NCI-H446 (cell line): ENCODE data around the gene ACOX3.

Source experiments
- DNase-seq, 2 experiments: peaks; one replicate each; lab custom pipeline; 2025; lab: John Stamatoyannopoulos, UW

Gene ACOX3

DNA sequence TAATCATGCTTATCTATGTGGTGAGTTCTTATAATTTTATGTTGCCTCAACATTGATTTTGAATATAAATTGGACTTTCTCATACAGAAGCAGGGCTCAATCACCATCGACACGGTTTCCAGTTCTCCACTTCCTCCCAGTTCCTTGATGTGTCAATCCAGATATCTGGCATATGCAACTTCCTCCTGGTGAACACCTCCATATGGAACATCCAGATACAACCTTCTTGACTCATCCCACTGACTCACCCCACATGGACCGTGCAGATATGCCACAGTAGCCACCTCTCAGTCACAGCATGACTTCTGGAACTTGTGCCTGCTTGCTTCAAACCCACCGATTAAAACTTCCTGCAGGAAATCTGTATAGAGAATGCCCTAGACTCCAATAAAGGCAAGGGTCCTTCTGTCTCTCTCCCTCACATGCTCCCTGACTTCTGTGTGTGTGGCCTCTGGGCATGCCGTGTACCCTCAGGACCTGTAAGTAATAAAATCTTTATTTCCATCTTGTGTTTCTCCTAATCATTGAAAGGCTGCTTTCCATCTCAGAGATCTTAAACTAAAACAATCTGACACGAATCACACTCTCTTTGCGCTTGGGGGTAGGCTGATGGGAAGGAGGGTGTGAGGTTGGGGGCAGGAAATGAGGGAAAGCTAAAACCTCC lies 104.0 kb downstream of the ACOX3 start:
- no peak for DNase-seq

DNA sequence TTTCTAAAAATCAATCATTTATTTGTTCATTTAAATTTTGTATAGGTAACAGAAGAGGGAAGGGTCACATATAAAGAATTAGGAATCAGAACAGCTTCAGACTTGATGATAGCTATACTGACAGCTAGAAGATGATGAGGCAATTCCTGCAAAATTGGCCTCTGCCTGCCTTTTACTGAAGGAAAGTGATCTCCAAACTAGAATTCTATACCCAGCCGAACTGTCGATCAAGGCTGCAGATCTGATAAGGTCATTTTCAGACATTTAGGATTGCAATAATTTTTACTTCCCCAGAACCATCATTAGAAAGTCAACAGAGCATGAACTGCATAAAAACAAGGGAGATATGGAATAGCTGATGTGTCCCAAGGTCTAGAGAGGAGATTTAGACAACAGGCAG lies 104.7 kb downstream of the ACOX3 start:
- DNase-seq: no peak

DNA sequence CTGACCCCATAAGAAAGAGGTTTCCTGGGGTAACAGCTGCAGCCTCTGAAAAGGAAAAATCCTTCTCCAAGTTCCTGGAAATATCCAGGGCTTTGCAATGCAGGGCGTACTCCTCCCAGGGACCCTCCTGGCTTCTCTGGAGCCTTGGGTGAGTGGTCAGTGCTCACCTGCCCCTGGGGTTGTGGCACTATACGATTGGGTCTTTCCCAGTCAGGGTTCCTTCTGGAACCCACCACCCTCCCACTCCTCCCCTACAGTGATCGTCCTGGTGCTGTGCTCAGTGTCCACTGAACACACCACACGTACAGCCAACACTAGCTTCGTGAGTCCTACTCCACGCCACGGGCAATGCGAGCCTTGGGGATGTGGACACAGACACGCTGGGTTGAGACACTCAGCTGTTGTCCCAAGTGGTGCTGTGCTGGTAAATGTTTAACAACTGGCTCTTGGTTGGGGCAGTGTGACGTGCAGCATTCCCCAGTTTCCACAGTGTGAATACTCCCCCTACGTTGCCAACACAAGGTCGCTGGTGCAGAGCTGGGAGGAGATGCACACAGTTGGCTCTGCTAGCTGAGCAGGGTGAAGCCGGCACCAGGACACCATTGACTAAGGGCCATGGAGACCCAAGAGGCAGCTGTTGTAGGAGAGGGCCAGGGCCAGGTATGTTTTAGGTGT lies 105.6 kb downstream of the ACOX3 start:
- DNase-seq: no peak

DNA sequence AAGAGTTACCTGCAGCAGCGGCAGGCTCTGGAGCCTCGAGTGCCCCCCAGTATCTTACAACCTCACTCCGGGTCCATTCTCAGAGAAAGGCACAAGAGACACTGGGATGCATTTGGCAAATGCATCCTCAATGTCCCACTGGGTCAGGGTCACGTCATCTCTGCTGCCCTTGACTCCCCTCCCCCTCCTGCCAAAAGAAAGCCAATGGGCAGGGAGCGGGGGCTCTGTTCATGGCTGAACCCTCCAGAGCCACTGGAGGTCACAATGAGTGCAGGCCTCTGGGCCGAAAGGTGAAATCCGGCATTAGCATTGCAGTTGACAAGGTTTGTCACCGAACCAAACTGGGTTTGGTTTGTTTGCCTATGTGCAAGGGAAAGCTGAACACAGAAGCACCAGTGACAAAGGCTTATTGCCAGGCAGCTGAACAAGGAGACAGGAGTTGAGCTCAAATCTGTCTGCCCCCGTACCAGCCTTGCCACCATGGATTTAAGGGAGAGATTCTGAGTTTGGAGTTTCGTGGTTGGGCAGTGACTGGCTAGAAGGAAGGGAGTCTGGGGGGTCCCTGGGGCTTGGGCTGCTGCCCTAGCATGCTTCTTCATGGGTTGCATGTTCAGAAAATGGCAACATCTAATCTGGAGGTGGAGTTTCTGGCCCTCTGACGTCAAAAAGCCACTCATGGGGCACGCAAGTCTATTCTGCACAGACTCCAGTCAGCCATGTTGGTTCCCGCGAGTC lies 106.6 kb downstream of the ACOX3 start:
- DNase-seq: no peak

DNA sequence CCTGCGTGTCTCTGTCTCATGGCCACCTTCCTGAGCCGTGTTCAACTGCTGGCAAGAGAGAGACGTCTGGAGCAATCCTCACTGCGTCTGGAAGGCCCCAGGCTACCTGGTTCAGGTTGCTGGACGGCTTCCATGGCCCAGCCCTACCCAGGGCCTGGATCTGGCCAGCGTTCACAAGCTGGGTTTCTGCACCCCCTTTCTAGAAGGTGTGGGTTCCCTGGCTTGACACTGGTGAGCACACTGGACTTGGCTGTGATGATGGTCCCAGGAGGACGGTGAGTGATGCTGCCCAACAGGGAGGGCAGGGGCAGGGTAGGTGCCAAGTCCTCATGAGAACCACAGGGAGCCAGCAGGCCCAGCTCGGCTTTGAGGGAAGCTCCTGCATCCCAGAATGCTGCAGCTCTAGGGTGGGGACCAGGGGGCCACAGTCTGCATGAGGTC lies 107.6 kb downstream of the ACOX3 start:
- DNase-seq: no peak

DNA sequence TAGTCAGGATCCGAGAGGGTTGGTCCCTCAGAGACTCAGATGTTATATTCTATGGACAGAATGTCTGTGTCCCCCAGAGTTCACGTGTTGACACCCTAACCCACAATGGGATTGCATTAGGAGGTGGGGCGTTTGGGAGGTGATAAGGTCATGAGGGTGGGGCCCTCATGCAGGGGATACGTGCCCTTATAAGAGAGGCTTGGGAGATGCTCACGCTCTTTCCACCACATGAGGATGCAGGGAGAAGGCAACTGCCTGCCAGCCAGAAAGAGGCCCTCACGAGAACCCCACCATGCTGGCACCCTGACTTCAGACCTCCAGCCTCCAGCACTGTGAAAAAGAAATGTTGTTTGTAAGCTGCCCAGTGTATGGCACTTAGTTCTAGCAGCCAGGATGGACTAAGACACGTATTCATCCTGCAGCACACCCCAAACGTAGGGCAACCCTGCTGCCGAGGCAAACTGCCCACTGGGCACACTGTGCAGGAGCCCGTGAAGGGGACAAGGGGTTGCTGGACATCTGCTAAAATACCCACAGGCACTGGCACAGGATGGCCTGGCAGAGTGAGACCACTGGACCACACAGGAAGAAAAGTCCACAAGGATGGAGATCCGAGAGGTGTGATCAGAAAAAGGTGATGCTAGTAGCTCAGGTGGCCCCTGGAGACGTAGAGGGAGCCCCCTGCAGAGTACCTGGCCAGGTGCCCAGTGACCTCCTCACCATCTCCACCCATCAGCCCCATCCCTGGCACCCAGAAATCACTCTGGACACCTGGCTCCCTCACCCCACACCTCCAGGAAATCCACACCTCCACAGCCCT lies 108.3 kb downstream of the ACOX3 start:
- DNase-seq: no peak

DNA sequence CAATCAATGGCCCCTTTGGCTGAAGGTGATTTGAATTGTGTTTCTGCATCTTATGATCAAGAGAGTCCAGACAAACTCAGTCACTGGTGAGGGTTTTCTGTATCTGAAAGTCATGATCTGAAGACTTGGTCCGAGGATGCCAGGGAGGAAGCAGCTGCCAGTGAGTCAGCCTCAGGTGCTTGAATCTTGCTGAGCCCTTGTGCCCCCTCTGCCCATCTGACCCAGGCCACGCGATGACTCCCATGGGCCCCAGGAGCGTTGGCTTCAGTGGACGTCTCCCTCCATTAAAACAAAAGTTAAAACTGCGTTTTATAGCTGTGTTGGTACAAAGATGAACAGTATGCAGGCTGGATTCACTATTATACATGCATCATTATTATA lies 109.0 kb downstream of the ACOX3 start:
- DNase-seq: no peak

DNA sequence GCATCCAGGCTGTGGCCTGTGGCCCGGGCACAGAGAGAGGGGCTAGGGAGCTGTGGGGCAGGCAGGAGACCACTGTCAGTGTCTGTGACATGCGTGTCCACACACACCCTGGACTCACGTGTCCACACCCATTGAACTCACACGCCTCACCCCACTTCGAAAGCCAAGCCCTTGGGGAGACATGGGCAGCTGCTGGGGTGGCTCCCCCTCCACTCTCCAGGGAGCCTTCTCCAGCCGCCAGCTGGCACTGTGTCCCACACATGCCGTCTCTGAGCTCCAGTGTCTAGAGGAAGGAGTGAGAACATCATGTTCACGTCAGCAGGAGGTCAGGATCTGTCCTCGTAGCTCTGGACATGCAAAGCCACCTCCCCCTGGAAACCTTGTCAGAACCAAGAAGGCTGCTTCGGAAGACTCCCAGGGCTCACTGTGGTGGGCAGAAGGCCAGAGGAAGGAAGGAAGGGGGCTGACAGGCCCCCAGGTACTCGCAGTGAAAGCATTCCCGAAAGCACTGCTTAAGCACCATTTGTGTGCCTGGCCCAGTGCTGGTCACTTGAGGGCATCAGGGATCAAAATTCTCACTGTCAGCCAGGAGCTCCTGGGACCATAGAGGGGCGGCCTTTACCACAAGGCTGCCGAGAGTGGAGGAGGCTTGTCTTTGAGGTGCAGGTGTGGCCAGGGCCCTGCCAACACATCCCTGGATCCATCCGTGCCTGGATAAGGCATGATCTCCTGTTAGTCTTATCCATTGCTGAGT lies 109.5 kb downstream of the ACOX3 start:
- DNase-seq: no peak

DNA sequence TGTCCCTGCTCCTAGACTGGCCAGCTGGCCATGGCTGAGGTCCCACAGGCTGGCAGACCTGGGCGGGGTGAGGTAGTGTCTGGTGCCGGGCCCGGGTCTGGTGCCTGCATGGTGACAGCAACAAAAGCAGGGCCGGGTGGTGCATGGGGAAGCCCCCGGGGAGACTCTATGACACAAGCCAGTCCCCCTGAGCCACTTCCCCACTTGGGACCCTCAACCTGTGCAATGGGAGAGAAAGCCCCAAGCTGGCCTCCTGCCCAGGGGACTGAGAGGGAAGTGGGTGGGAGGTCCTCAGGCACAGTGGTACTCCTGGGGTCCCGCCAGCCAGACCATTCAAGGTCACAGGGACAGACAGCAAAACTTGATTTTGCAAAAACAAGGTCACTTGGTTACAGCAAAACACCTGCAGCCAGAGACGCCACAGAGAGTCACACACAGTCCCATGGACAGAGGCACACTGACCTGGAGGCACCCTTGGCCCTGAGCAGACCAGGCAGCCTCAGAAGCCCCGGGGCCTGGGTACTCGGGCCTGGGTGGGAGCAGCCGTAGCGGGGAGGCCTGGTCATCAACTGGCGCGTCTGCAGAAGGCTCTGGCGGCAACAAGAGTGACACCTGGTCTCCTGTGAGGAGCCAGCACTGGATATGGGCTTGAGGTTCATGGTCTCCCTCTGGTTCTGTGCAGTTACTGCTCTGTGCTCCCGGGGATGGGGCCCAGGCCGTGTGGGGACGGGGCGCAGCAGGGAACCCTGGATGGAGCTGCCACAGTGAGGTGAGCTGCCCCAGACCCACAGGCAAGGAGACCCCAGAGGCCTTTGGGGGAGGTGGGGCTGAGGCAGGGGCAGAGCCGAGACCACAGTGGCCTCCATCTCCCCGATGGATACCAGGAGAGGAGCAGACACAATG lies 110.4 kb downstream of the ACOX3 start:
- no peak for DNase-seq

DNA sequence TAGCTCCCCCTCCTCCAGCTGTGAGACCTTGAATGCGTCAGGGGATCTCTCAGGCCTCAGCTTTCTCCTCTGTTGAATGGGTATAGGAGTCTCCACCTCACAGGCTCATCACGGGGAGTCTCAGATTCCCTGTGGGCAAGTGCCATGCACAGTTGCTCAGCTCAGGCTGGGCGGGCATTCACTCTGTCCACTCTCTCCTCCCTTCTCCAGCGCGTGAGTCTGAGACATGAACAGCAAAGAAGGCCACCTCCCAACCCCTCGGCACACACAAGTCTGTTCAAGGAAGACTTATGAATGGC lies 111.0 kb downstream of the ACOX3 start:
- no peak for DNase-seq

DNA sequence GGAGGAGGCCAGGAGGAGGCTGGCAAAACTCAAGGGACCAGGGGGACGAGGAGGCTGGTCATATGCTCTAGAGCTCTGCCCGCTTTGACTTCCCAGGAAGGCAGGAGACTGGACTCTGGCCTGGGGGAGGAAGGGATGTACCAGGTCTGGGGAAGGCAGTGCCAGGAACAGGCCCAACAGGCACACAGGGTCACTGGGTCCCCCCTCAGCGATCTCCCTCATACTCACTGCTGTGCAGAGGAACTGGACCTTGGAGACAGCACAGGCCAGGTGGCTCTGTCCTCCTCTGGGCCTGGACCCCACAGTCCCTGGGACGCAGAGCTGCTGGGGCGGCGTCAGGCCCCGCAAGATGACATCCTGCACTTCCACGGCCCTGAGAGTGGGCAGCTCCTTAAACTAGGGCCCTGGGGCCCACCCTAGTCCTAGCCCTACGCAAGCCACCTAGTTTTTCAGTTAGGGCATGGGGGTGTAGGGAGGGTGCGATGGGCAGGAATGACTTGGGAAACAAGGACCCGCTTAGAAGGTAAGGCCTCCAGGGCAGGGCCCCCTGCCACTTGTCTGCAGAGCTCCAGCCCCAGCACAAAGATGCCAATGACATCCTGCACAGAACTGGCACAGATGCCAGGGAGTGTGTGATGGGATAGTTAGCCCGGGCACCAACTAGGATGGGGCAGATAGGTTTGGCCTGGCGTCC lies 111.5 kb downstream of the ACOX3 start:
- no peak for DNase-seq

DNA sequence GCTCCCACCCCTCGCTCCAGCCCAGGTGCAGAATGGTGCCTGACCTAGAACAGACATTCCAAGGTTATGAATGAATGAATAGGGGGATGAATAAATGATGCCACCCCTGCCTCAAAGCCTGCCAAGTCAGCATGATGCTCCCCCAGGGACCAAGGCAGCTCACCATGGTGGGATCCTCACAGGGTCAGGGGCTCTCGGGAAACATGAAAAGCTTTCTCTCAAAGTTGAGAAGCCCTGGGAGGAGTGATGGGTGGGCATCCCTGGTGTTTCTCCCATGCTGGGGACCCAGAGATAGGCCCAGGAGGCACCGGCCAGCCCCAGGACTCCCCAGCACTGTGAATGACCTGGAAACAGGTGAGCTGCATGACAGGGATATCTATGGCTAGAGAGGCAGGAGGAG lies 112.1 kb downstream of the ACOX3 start:
- DNase-seq: no peak

DNA sequence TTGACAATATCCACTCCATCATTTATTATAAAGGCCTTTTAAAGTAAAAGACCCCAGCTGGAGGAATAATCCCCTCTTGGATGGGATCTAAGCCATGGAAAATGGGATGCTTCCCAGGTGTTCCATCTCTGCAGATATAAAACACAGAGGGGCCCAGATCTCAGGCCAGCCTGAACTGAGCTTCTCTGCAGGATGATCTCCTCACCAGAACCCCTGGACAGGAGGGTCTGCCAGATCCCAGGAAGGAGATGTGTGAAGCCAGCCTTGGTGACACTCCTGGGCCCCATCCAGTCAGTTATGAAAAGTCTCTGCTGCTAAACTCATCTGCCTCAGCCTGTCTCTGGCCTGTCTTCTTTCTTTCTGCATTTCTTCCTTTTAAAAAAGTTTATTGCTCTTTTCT lies 114.3 kb downstream of the ACOX3 start:
- DNase-seq: no peak

DNA sequence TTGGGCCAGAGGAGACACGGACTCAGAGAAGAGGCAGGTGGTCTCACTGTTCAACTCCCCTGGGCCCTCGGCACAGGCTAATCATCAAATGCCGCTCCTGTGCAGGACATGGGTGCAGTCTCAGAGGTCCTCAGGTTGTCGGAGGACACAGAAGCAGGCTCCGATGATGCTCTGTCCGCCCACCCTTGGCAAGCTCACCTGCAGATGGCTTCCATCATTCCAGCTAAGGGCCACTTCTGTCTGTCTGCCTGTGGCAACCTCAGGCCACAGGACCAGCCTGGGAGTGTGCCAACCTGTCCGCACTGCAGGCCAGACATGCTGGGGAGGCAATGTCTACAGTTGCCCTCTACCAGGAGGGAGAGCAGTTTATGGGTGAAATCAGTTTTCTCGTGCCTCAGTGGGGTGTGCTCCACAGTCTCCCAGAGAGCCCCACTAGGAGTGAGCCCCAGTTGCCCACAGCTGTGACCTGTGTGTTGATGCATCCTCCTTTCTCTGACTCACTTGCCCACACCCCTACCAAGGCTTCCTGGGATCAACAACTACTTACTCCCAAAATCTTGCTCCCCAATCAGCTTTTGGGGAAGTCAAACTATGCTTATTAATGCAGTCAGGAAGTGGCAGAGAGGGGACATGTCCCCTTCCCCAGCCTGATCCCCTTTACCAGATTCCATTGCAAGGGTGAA lies 115.1 kb downstream of the ACOX3 start:
- no peak for DNase-seq

DNA sequence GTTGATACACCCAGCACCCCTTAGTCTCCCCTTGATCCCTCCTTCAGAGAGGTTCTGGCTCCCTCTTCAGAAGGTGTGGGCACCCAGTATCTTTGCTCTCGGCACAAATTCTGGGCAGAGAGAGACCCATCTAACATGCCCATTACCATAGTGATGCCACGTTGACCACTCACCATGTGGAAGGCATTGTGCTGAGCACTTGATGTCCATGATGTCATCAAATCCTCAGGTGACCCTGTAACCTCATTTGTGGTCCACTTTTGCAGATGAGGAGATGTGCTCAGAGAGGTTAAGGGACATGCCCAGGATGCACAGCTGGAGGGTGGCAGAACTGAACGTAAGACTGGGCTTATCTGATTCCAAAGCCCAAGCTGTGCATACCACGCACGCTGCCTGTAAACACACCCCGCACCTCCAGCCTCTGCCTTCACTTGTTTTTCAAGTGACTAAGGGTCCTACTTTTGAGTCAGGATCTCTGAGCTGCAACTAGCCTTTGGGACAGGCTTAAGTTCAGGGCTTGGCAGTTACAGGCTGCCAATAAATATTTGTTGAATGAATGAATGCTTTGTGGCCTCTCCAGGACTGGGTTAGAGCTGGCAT lies 115.8 kb downstream of the ACOX3 start:
- no peak for DNase-seq

DNA sequence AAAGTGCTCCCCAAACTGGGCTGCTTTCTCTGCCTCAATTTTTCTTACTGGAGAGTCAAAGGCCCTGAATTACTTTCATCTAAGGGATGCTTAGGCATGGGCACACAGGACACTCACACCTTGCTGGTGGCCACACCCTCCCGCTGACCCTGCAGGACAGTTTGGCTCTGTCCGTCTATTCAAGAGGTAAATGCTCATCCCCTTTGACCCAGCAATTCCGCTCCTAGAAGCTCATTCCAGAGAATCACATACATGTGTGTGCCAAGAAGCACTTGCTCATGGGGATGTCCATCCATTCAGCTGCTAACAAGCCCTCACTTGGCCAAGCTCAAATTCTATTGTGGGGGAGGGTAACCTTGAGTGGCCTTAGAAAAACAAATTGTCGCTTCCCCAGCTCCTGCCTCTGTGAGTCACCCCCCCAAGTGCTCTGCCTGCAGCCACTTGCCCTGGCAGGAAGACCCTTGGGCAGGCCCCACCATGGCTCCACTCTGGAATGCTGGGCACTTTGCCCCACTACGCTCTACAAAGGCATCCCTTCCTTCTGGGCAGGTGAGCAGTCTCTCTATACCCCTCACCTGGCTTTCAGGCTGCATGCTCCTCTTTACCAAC lies 116.5 kb downstream of the ACOX3 start:
- no peak for DNase-seq

DNA sequence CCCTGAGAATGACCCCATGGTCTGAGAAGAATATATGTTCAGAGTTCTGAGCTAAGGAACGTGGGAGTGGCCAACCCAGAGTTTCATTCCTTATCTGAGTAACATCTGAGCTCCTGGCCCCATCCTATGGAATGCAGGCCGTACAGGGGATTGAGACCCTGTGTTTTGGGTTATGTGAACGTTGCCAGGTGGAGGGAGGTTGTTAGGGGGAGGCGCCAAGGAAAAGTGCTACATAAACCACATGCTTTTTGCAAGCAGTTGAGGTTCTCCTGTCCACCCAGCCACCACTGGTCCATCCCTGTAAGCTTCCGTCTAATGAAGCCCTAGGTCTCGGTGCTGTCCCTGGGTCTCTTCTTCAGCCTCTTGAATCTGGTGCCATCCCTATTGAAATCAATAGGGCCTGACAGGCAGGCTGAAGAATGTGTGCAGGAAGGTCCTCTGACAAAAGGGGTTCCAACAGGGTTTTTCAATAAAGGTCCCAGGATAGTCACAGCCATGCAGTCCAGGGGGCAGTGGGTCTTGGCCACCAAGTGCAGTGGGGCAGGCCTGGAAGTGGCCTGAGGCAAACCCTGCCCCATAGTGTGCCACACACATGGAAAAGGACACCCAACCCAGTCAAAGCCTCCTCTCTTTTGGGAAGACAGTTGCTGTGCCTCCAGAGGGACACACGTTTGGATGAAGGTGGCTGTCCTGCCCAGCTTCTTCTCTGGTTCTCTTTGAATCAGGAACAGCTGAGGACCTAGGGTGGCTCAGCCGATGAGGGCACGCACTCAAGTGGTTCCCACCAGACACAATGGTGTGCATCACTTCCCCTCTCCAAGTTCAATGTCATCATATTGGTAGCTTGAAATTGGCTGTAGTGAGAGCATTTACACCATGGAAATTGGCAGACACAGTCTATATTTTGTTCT lies 117.5 kb downstream of the ACOX3 start:
- no peak for DNase-seq

DNA sequence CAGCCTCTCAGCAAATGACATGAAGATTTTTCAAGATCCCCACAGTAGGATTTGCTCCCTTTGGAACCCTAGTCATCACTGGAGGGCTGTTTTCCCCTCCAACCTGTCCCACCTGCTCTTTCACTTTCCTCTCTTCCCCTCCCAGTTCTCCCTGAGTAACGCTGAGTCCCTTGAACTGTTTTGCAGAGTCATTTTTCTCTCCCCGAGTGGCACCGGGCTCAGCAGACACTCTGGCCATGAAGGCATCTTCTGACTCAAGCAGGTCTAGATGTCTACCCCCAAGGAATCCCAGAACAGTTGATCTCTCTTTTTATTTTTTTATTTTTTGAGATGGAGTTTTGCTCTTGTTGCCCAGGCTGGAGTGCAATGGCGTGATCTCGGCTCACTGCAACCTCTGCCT lies 118.8 kb downstream of the ACOX3 start:
- no peak for DNase-seq
